ENCODE results near the gene TMEM219. TPM values are rescaled to one million over a fixed set of nuclear protein-coding genes. Genes with fewer than 3 reads are reported as not detected.
"Not testable (repeated sequence)": the region's sequence is repeated elsewhere in the genome, so short reads cannot be mapped to it uniquely, and the experiment has no call there.

TMEM219 gene
- total RNA-seq, 2 donors from 2014 or later = 52.5 to 63.8 TPM

- no peak for ATAC-seq
- H3K9me3 Mint-ChIP-seq = no peaks in the 10 kb centered on the region
- H3K36me3 Mint-ChIP-seq = no peaks in the 10 kb centered on the region
- no peak overlapping the region for H3K27ac Mint-ChIP-seq
- no peak for DNase-seq (ENCODE audit: low spot score in 2 of 2)
Measured at GRCh38 chr16:29940656-29941055, 21.2 kb upstream of the TMEM219 start.

- no peak for DNase-seq (ENCODE audit: low spot score in 2 of 2)
- no peaks in the 10 kb centered on the region for H3K36me3 Mint-ChIP-seq
- no peak overlapping the region for H3K27ac Mint-ChIP-seq
- no peak for ATAC-seq
- H3K9me3 Mint-ChIP-seq = no peaks in the 10 kb centered on the region
Measured at GRCh38 chr16:29943846-29944799, 17.8 kb upstream of the TMEM219 start.

DNA sequence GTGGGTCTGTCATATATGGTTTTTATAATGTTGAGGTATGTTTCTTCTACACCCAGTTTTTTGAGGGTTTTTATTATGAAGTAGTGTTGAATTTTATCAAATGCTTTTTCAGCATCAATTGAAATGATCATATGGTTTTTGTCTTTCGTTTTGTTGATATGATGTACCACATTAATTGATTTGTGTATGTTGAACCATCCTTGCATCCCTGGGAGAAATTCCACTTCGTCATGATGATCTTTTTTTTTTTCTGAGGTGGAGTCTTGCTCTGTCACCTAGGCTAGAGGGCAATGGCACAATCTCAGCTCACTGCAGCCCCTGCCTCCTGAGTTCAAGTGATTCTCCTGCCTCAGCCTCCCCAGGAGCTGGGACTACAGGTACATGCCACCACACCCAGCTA, 14.0 kb upstream of the TMEM219 start:
- H3K36me3 Mint-ChIP-seq = peaks cover 0 to 6% of the 10 kb centered on the region in 2 donors
- ATAC-seq = no peak
- H3K9me3 Mint-ChIP-seq = peaks cover 3 to 8% of the 10 kb centered on the region in 2 donors
- no peak overlapping the region for H3K27ac Mint-ChIP-seq
- no peak for DNase-seq (ENCODE audit: low spot score in 2 of 2)

- DNase-seq (ENCODE audit: low spot score in 2 of 2) (no peak), ATAC-seq (no peak)
- H3K9me3 Mint-ChIP-seq = peaks cover 3 to 8% of the 10 kb centered on the region in 2 donors
- no peak overlapping the region for H3K27ac Mint-ChIP-seq
- peaks cover 0 to 6% of the 10 kb centered on the region in 2 donors for H3K36me3 Mint-ChIP-seq
Measured at GRCh38 chr16:29950806-29951461, 10.9 kb upstream of the TMEM219 start.

GRCh38 chr16:29951625-29952365, 10.1 kb upstream of the TMEM219 start:
- Mint-ChIP-seq H3K36me3 (peaks cover 0 to 6% of the 10 kb centered on the region in 2 donors), H3K9me3 (peaks cover 3 to 8% of the 10 kb centered on the region in 2 donors), H3K27ac (no peak overlapping the region)
- ATAC-seq = no peak
- no peak for DNase-seq (ENCODE audit: low spot score in 2 of 2)

DNA sequence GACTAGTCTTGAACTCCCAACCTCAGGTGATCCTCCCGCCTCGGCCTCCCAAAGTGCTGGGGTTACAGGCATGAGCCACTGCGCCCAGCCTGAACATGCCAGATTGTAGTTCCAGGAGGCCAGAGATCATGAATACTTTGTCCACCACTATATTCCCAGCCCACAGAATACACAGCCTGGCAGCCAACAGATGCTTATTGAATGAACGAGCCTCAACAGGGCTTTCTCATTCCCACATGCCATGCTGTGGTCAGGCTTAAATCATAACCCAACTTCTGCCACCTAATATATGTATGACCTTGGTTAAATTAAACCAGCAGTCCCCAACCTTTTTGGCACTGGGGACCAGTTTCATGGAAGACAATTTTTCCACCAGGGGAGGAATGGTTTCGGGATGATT, 3.1 kb upstream of the TMEM219 start:
- no peaks in the 10 kb centered on the region for H3K9me3 Mint-ChIP-seq
- ATAC-seq (no peak), DNase-seq (ENCODE audit: low spot score in 2 of 2) (no peak)
- H3K36me3 Mint-ChIP-seq = no peaks in the 10 kb centered on the region
- no peak overlapping the region for H3K27ac Mint-ChIP-seq

DNA sequence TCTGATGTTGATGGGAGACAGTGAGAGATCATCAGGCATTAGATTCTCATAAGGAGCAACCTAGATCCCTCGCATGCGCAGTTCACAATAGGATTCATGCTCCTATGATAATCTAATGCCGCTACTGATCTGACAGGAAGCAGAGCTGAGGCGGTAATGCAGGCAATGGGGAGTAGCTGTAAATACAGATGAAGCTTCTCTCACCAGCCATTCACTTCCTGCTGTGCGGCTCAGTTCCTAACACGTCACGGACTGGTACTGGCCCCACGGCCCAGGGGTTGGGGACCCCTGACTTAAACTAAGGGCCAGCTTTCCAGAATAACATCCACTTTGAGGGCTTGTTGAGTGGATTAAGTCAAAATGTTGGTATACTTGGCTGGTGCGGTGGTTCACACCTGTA, 2.6 kb upstream of the TMEM219 start:
- ATAC-seq = no peak

DNA sequence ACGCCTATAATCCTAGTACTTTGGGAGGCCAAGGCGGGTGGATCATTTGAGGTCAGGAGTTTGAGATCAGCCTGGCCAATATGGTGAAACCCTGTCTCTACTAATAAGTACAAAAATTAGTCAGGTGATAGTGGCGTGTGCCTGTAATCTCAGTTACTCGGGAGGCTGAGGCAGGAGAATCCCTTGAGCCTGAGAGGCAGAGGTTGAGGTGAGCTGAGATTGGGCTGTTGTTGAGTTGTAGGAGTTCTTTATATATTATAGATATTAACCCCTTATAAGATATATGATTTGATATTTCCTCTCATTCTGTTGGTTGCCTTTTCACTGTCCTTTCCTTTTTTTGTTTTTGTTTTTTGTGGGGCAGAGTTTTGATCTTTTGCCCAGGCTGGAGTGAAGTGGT, 2.1 kb upstream of the TMEM219 start:
- H3K27ac Mint-ChIP-seq; H3K9me3 Mint-ChIP-seq; H3K36me3 Mint-ChIP-seq; DNase-seq (ENCODE audit: low spot score in 2 of 2); ATAC-seq: not testable (repeated sequence)

More for the DNA sequence above, 2.6 kb upstream of the TMEM219 start:
- DNase-seq (ENCODE audit: low spot score in 2 of 2) = no peak
- Mint-ChIP-seq H3K27ac (no peak overlapping the region), H3K36me3 (no peaks in the 10 kb centered on the region), H3K9me3 (no peaks in the 10 kb centered on the region)

GRCh38 chr16:29961127-29961478, 776 bp upstream of the TMEM219 start:
- Mint-ChIP-seq H3K27ac (peak overlapping the region; percentile 82 to 85), H3K36me3 (no peaks in the 10 kb centered on the region), H3K9me3 (no peaks in the 10 kb centered on the region)
- DNase-seq (ENCODE audit: low spot score in 2 of 2) (no peak), ATAC-seq (no peak)

- H3K27ac Mint-ChIP-seq = peak overlapping the region; percentile 37 to 85
- no peak for ATAC-seq
- no peaks in the 10 kb centered on the region for H3K9me3 Mint-ChIP-seq
Measured at GRCh38 chr16:29962344-29962994, 590 bp downstream of the TMEM219 start.

DNA sequence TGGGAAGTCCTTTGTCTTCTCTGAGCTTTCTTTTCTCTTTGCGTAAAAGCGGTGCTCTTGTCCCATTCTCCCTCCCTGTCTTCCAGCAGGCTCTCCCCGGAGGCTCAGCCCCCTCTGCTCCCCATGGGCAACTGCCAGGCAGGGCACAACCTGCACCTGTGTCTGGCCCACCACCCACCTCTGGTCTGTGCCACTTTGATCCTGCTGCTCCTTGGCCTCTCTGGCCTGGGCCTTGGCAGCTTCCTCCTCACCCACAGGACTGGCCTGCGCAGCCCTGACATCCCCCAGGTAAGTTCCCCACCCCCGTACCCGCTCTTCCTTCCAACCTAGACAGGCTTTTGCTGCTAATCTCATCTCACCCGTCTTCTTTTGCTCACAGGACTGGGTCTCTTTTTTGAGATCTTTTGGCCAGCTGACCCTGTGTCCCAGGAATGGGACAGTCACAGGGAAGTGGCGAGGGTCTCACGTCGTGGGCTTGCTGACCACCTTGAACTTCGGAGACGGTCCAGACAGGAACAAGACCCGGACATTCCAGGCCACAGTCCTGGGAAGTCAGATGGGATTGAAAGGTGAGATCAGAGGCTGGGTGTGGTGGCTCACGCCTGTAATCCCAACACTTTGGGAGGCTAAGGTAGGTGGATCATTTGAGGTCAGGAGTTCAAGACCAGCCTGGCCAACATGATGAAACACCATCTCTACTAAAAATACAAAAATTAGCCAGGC, 1.3 kb downstream of the TMEM219 start:
- DNase-seq (ENCODE audit: low spot score in 2 of 2) = no peak
- no peaks in the 10 kb centered on the region for H3K9me3 Mint-ChIP-seq
- peaks cover 0 to 3% of the 10 kb centered on the region in 2 donors for H3K36me3 Mint-ChIP-seq
- ATAC-seq = no peak
- H3K27ac Mint-ChIP-seq = peak overlapping the region; percentile 30 to 85

More at GRCh38 chr16:29962344-29962994, 590 bp downstream of the TMEM219 start:
- DNase-seq (ENCODE audit: low spot score in 2 of 2) = no peak
- H3K36me3 Mint-ChIP-seq = no peaks in the 10 kb centered on the region

DNA sequence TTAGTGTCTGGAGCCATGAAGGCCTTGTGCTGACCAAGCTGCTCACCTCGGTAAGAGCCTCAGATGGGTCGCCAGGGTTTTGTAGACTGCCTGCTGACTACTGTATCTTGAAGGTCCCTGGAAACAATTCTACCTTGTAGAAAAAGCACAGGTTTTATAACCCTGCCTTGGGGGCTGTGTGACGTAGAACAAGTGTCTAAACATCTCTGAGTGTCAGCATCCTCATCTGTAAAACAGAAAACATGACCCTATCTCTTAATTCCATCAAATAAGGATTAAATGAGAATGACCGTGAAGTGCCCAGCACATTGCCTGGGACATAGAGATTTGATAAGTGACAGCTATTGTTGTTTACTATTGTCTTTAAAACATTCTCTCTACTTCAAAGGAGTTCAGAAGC, 6.3 kb downstream of the TMEM219 start:
- Mint-ChIP-seq H3K27ac (peak overlapping the region in 1 of 2 donors; percentile 50), H3K9me3 (peaks cover 5 to 6% of the 10 kb centered on the region in 2 donors), H3K36me3 (peaks cover 17 to 21% of the 10 kb centered on the region in 2 donors)
- ATAC-seq (no peak), DNase-seq (ENCODE audit: low spot score in 2 of 2) (no peak)

DNA sequence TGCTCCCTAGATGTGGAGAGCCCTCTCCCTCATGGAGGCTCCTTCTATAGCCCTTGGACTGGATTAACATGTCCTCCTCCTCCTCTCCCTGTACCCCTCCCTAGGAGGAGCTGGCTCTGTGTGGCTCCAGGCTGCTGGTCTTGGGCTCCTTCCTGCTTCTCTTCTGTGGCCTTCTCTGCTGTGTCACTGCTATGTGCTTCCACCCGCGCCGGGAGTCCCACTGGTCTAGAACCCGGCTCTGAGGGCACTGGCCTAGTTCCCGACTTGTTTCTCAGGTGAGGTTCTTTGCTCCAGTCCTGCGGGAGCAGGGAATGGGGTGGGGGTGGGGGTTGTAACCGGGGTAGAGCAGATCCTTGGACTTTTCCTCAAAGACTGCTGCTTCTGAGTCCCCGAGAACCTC, 9.4 kb downstream of the TMEM219 start:
- H3K27ac Mint-ChIP-seq = no peak overlapping the region
- ATAC-seq (no peak), DNase-seq (ENCODE audit: low spot score in 2 of 2) (no peak)
- H3K9me3 Mint-ChIP-seq = peaks cover 7 to 8% of the 10 kb centered on the region in 2 donors
- peaks cover 29 to 38% of the 10 kb centered on the region in 2 donors for H3K36me3 Mint-ChIP-seq

GRCh38 chr16:29972500-29972899, 10.6 kb downstream of the TMEM219 start:
- H3K27ac Mint-ChIP-seq = no peak overlapping the region
- H3K9me3 Mint-ChIP-seq = peaks cover 7 to 8% of the 10 kb centered on the region in 2 donors
- H3K36me3 Mint-ChIP-seq = peaks cover 29 to 38% of the 10 kb centered on the region in 2 donors
- DNase-seq (ENCODE audit: low spot score in 2 of 2) (no peak), ATAC-seq (no peak)

DNA sequence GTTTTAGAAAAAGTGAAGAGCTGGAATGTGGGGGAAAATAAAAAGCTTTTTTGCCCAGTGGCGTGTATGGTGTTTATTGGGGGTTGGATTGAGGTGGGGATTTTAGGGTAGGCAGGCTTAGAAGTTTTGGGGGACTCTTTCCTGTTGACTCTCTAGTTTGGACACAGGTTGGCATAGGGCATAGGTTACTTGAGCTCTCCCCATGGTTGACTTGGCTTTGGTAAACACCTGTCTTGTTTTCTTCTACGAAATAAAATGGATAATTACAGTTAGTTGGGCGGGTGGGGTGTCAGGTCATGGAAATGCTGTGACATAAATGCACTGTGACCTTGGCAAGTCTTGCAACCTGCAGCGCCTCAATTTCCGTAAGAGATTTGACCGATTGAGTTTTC, 11.1 kb downstream of the TMEM219 start:
- H3K36me3 Mint-ChIP-seq = peaks cover 29 to 38% of the 10 kb centered on the region in 2 donors
- H3K27ac Mint-ChIP-seq = peak overlapping the region in 1 of 2 donors; percentile 93
- no peak for DNase-seq (ENCODE audit: low spot score in 2 of 2)
- peaks cover 7 to 8% of the 10 kb centered on the region in 2 donors for H3K9me3 Mint-ChIP-seq
- no peak for ATAC-seq
